Duodenal mucosa (tissue), 2 donors: Measurements from ENCODE around the gene CELF3.
A peak's percentile ranks its signal among the peaks of the same experiment; 100 is the strongest.
"Not testable (repeated sequence)": the region's sequence is repeated elsewhere in the genome, so short reads cannot be mapped to it uniquely, and the experiment has no call there.

Experiments
- H3K27ac ChIP-seq: one replicate; pipeline ENCODE4 v1.7.0; 2013; ENCODE audit warnings: low read depth, low read length
- H3K27me3 ChIP-seq, 2 donors: one replicate each; pipeline ENCODE4 v1.7.0; 2013; ENCODE audit warnings: low read length in 2 of 2, control low read depth in 1 of 2; ENCODE audit not compliant: insufficient read depth in 2 of 2, control insufficient read depth in 1 of 2
- H3K36me3 ChIP-seq, 2 donors: one replicate each; pipeline ENCODE4 v1.7.0; 2013; ENCODE audit warnings: low read length in 2 of 2, control low read depth in 1 of 2; ENCODE audit not compliant: insufficient read depth in 2 of 2, control insufficient read depth in 1 of 2
- H3K4me1 ChIP-seq, 2 donors: one replicate each; pipeline ENCODE4 v1.7.0; 2013; ENCODE audit warnings: low read length in 2 of 2, control low read depth in 1 of 2; ENCODE audit not compliant: insufficient read depth in 2 of 2, control insufficient read depth in 1 of 2
- H3K4me3 ChIP-seq, 2 donors: one replicate each; pipeline ENCODE4 v1.7.0; 2013; ENCODE audit warnings: low read length in 2 of 2, low read depth in 1 of 2
- H3K9ac ChIP-seq, 2 donors: one replicate each; pipeline ENCODE4 v1.7.0; 2013; ENCODE audit warnings: low read length in 2 of 2, low read depth in 1 of 2
- H3K9me3 ChIP-seq, 2 donors: one replicate each; pipeline ENCODE4 v1.7.0; 2013; ENCODE audit warnings: low read length in 2 of 2, control low read depth in 1 of 2; ENCODE audit not compliant: control insufficient read depth in 1 of 2

CELF3 gene

GRCh38 chr1:151737026-151737425, 20.4 kb upstream of the CELF3 start:
- Histone ChIP-seq H3K9ac (no peak overlapping the region), H3K4me3 (no peak overlapping the region), H3K27me3 (no peaks in the 10 kb centered on the region), H3K9me3 (peaks cover 10 to 14% of the 10 kb centered on the region in 2 donors), H3K36me3 (no peaks in the 10 kb centered on the region), H3K4me1 (peaks cover 2 to 4% of the 10 kb centered on the region in 2 donors), H3K27ac (no peak overlapping the region)

- H3K9ac ChIP-seq, H3K36me3 ChIP-seq, H3K4me3 ChIP-seq, H3K27me3 ChIP-seq, H3K27ac ChIP-seq: not testable (repeated sequence)
- H3K4me1 ChIP-seq: peaks cover 2 to 10% of the 10 kb centered on the region in 2 donors
- H3K9me3 ChIP-seq: peaks cover 10 to 14% of the 10 kb centered on the region in 2 donors
Measured at GRCh38 chr1:151733995-151734394, 17.4 kb upstream of the CELF3 start.

- H3K36me3 ChIP-seq: no peaks in the 10 kb centered on the region
- peaks cover 10 to 14% of the 10 kb centered on the region in 2 donors for H3K9me3 ChIP-seq
- no peak overlapping the region for H3K9ac ChIP-seq
- H3K4me1 ChIP-seq: peaks cover 2 to 12% of the 10 kb centered on the region in 2 donors
- no peak overlapping the region for H3K27ac ChIP-seq
- H3K4me3 ChIP-seq: no peak overlapping the region
- no peaks in the 10 kb centered on the region for H3K27me3 ChIP-seq
Measured at GRCh38 chr1:151733126-151733525, 16.5 kb upstream of the CELF3 start.

GRCh38 chr1:151729966-151730291, 13.3 kb upstream of the CELF3 start:
- Histone ChIP-seq H3K9me3 (no peaks in the 10 kb centered on the region), H3K9ac (no peak overlapping the region), H3K4me1 (peaks cover 1 to 11% of the 10 kb centered on the region in 2 donors), H3K4me3 (no peak overlapping the region), H3K27ac (no peak overlapping the region), H3K36me3 (no peaks in the 10 kb centered on the region), H3K27me3 (no peaks in the 10 kb centered on the region)

GRCh38 chr1:151729157-151729965, 12.8 kb upstream of the CELF3 start:
- Histone ChIP-seq H3K4me3 (peak overlapping the region; percentile 46 to 50), H3K9me3 (no peaks in the 10 kb centered on the region), H3K36me3 (no peaks in the 10 kb centered on the region), H3K4me1 (peaks cover 0 to 8% of the 10 kb centered on the region in 2 donors), H3K27ac (peak overlapping the region; percentile 53), H3K27me3 (no peaks in the 10 kb centered on the region), H3K9ac (peak overlapping the region; percentile 5 to 51)

GRCh38 chr1:151728151-151729054, 11.8 kb upstream of the CELF3 start:
- H3K4me1 ChIP-seq: peaks cover 0 to 8% of the 10 kb centered on the region in 2 donors
- no peak overlapping the region for H3K9ac ChIP-seq
- no peaks in the 10 kb centered on the region for H3K9me3 ChIP-seq
- no peaks in the 10 kb centered on the region for H3K36me3 ChIP-seq
- no peak overlapping the region for H3K4me3 ChIP-seq
- no peaks in the 10 kb centered on the region for H3K27me3 ChIP-seq
- no peak overlapping the region for H3K27ac ChIP-seq

- Histone ChIP-seq H3K4me1 (peaks cover 18 to 19% of the 10 kb centered on the region in 2 donors), H3K4me3 (no peak overlapping the region), H3K9me3 (no peaks in the 10 kb centered on the region), H3K9ac (no peak overlapping the region), H3K36me3 (no peaks in the 10 kb centered on the region), H3K27ac (no peak overlapping the region), H3K27me3 (no peaks in the 10 kb centered on the region)
Measured at GRCh38 chr1:151723726-151724370, 7.2 kb upstream of the CELF3 start.

- no peak overlapping the region for H3K27ac ChIP-seq
- H3K4me3 ChIP-seq: peak overlapping the region; percentile 66 to 74
- peaks cover 18 to 19% of the 10 kb centered on the region in 2 donors for H3K4me1 ChIP-seq
- no peaks in the 10 kb centered on the region for H3K36me3 ChIP-seq
- no peaks in the 10 kb centered on the region for H3K9me3 ChIP-seq
- peak overlapping the region in 1 of 2 donors; percentile 26 for H3K9ac ChIP-seq
- H3K27me3 ChIP-seq: peaks cover 6% of the 10 kb centered on the region in 2 donors
Measured at GRCh38 chr1:151721788-151722510, 5.3 kb upstream of the CELF3 start.

GRCh38 chr1:151720974-151721787, 4.6 kb upstream of the CELF3 start, which contains the start of gene RIIAD1:
Gene RIIAD1 (plus strand): TSS chr1:151721522. CDS start chr1:151721537, 15 bp downstream.
- Histone ChIP-seq H3K27ac (peak within 1 kb of the TSS; percentile 5), H3K4me3 (peak within 1 kb of the TSS; percentile 66 to 74), H3K4me1 (peaks cover 18 to 19% of the 10 kb centered on the region in 2 donors), H3K27me3 (peaks cover 6 to 8% of the 10 kb centered on the region in 2 donors), H3K9me3 (no peaks in the 10 kb centered on the region), H3K36me3 (no peaks in the 10 kb centered on the region), H3K9ac (peak within 1 kb of the TSS; percentile 58 to 73)
